Epithelial cell of esophagus (primary cell): ENCODE data around the gene ADGRL1.

Source experiments
- DNase-seq: peaks from one replicate; pipeline ENCODE4 v3.0.0; 2010; ENCODE audit warnings: low read depth
- H3K4me3 ChIP-seq: 2 replicates; pipeline ENCODE4 v1.5.1; 2011; ENCODE audit warnings: mild to moderate bottlenecking, low read length, control low read depth
- TF ChIP-seq, protein P1 (sequence below): IDR thresholded peaks from 2 replicates; pipeline ENCODE4 v1.5.1; 2011; ENCODE audit warnings: low read depth, mild to moderate bottlenecking, low read length, control low read depth, inconsistent platforms; ENCODE audit not compliant: insufficient read depth; ENCODE audit errors: missing control alignments

The ADGRL1 gene

DNA sequence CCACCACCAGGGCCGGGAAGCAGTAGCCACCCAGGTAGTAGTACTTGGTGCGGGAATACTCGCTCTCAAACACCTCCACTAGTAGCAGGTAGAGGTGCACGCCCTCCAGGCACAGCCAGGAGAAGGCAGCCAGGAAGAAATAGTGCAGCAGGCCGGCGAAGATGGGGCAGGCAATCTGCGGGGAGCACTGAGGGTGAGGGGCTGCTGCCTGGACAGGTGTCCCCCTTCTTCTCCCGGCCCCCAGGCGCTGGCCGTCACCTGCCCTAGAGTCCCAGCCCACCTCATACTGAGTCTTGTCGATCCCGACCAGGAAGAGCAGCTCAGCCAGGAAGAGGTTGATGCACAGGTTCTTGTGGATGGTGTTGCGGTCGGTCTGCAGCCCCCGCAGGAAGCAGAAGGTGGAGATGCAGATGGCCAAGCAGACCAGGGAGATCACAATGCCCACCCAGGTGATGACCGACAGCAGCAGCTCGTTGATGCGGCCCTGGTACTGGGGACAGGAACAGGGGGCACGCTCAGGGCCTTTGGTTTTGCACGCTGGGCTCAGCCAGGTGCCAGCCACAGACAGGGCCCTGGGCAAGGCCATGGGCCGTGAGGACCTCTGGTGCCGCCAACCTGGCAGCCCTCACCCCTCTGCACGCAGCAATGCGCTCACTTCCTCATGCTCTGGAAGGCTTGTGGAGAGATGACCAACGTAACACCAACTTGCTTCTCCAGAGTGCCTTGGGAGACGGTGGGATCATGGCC lies 48.8 kb downstream of the ADGRL1 start:
- DNase-seq: no peak
- TF ChIP-seq, protein P1, sequence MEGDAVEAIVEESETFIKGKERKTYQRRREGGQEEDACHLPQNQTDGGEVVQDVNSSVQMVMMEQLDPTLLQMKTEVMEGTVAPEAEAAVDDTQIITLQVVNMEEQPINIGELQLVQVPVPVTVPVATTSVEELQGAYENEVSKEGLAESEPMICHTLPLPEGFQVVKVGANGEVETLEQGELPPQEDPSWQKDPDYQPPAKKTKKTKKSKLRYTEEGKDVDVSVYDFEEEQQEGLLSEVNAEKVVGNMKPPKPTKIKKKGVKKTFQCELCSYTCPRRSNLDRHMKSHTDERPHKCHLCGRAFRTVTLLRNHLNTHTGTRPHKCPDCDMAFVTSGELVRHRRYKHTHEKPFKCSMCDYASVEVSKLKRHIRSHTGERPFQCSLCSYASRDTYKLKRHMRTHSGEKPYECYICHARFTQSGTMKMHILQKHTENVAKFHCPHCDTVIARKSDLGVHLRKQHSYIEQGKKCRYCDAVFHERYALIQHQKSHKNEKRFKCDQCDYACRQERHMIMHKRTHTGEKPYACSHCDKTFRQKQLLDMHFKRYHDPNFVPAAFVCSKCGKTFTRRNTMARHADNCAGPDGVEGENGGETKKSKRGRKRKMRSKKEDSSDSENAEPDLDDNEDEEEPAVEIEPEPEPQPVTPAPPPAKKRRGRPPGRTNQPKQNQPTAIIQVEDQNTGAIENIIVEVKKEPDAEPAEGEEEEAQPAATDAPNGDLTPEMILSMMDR: no peak
- H3K4me3 ChIP-seq: no peak overlapping the region

DNA sequence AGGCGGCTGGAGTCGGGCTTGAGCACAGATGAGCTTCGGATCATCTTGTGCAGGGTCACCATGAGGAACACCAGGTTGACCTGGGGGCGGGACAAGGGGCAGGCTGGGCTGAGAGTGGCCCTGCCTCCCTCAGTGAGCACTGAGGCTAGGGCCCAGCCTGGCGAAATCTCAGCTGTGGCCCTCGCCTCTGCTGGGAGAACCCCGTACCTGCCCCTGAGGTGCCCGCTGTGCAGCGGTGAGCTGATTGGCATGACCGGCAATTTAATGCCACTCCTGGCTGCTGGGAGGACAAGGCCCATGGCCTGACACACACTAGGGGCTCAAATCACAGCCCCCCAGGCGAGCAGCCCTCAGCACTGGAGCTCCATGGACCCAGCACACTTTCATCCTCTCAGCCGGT lies 49.8 kb downstream of the ADGRL1 start:
- DNase-seq: no peak
- no peak overlapping the region for H3K4me3 ChIP-seq
- TF ChIP-seq, protein P1: no peak

DNA sequence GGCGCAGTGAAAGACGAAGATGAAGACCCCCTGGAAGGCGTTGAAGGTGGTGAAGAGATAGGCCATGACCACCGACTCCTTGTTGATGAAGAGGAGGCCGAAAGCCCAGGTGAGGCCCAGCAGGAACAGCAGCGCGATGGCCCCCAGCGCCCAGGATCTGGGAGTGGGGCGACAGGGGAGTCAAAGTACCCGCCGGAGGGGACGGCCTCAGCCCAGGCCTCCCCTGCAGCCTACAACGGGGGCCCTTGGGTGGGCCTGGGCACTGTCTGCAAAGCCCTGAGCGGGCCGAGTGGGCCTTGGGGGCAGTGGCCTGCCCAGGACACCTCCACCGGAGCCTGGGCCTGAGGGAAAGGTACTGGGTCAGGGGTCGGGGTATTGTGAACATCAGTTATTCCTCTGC lies 50.6 kb downstream of the ADGRL1 start:
- H3K4me3 ChIP-seq: no peak overlapping the region
- TF ChIP-seq, protein P1: no peak
- no peak for DNase-seq

DNA sequence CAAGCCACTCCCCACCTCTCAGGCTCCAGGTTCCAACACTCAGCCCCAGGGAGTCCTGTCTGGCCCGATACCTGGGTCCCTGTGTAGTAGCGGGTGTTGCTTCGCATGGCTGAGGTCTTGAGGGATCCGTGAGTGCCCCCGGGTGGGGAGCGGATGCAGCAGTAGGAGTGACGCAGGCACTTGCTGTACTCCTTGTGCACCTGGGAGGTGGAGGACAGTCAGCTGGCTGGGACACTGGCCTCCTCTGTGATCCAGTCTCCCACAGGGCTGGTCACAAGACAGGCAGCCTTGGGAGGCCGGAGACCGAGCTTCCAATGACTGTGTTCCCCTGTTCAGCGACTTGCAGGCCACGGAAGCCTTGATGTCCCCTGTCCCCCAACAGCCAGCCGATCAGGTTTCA lies 53.3 kb downstream of the ADGRL1 start:
- DNase-seq: no peak
- TF ChIP-seq, protein P1: no peak
- no peak overlapping the region for H3K4me3 ChIP-seq

DNA sequence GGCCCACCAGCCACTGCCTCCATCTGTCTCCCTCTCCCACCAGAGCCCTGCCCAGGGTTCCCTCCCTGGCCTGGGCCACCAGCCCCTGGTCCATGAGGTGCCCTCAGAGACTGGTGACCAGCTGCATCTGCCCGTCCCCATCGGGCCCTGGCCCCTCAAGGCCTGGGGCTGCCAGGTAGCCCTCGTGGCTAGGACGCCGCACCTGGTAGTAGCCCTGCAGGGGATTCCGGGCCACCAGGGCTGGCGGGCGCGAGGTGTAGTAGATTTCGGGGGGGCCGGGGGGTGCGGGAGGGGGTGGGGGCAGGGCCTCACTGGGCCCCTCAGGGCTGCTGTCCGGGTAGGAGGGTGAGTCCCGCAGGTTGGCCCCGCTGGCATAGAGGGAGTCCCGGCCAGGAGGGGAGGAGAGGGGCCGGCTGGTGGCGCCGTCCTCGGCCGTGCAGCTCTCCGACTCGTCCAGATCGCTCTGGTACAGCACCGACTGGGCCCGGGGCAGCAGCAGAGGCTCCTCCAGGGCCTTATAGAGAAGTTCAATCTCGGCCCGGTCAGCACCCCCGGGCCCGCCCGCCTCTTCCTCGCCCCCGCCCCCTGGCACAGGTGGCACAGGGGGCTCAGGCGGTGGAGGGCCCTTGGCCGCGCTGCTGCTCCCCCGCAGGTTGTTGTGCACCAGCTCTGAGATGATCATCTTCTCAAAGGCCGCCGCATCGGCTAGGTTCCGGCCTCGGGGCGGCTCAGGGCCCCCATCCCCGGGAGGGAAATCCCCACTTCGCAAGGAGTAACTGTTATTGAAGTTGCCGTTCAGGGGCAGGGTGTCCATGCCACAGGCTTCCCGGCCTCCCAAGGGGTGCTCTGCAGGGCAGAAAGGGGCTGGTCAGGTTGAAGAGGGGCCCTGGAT lies 55.0 kb downstream of the ADGRL1 start:
- TF ChIP-seq, protein P1: no peak
- DNase-seq: no peak
- H3K4me3 ChIP-seq: no peak overlapping the region

DNA sequence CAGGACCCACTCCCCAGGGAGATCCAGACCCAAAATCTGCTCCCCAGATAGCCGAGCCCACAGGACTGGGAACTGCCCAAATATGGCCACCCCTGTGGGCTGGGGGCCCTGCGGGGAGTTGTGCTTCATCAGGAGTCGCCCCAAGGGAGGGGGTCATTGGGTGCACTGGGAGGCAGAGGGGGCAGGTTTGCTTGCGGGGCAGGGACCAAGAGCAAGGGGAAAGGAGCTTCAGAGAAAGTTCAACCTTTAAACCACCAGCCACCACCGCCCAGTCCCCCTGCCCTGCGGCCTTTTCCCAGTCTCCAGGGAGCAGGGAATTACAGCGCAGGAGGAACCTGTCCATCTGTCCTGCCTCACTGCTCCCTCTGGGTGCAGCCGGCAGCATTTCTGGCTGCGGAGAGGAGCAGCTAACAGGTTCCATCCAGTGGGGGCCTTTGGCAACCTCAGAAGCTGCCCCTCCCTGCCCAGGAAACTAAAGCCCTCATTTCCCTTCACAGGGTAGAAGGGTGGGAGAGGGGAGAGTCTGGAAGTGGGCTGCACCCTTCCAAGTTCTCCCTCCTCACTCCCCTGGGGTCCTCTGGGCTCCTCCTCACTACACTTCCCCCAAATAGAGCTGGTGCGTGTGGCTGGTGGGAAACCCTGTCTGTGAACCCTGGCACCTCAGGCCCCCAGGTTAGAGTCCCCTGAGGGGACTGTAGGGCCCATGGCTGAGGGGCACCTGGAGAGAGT lies 55.8 kb downstream of the ADGRL1 start:
- no peak overlapping the region for H3K4me3 ChIP-seq
- no peak for DNase-seq
- TF ChIP-seq, protein P1: no peak
